HG02623 (cell line): ENCODE measurements around the gene HTR4.

Source experiments
- ATAC-seq: cut with Tn5 transposase; IDR thresholded peaks from one replicate; pipeline ENCODE4 v1.9.1; 2021; ENCODE audit warnings: moderate library complexity; ENCODE audit not compliant: unreplicated experiment

Gene HTR4

DNA sequence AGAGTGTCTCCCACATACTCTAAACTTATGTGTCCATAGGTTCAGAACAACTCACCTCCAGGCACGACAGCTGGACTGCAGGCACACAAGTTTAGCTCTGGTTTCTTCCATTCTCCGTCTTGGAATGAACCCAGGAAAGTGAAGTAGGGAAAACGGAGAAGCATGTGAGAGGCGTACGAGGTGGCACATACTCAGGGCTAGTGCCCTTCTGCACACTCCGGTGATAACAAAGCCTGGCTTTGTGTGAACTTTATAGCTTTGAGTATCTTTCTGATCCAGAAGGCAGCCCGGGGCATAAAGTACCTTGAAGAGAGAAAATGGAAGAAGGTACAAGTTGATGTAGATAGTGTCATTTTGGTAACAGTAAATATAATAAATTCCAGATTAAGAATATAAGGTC lies 11.1 kb upstream of the HTR4 start:
- ATAC-seq: no peak

- no peak for ATAC-seq
Measured at GRCh38 chr5:148663509-148663908, 9.2 kb upstream of the HTR4 start.

DNA sequence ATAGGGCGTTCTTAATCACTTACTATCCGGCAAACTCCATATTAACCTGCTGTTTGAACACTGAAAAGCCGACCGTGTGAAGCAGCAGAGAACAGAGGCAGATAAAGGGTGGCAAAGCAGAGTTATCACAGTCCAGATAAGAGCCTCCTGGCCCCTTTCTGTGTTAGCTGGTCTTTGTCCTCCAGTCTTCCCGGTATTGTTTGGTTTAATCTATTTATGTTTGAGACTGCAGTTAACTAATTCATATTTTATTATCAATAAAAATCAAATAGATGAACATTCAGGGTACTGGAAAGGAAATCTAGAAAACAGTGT lies 6.0 kb upstream of the HTR4 start:
- no peak for ATAC-seq

DNA sequence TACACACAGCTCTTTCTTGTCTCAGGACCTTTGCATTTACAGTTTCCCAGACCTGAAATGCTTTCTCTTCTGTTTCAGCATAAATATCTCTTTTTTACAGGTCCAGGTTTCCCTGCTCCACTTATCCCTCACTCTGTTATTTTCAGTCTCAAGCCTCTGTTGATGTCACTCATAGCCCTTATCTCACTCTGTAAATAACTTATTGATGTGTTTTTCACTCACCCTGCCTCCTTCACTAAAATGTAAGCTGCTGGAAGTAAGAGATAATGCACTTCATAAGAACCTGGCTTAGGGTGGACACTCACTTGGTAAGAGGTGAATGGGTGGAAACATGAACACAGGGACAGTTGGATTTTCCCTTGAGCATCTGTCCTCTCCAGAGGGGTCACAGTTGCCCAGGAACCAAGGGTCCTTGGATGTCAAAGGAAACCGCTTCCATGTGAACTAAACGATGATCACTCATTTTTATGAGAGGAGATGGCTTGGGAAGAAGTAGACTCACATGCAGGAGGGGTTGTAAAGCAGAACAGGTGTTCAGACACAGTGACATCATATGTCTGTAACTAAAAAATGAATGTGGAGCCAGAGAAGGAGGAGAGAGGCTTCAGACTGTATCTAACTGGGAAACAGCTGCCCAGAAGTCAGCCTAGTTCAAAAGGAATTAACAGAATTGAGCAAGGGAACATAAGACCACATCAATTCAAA lies 5.5 kb upstream of the HTR4 start:
- no peak for ATAC-seq

GRCh38 chr5:148653291-148653835 lies 964 bp downstream of the HTR4 start:
- ATAC-seq: no peak

- no peak for ATAC-seq
Measured at GRCh38 chr5:148651528-148651927, 2.8 kb downstream of the HTR4 start.

GRCh38 chr5:148645527-148645926 lies 8.8 kb downstream of the HTR4 start:
- no peak for ATAC-seq

DNA sequence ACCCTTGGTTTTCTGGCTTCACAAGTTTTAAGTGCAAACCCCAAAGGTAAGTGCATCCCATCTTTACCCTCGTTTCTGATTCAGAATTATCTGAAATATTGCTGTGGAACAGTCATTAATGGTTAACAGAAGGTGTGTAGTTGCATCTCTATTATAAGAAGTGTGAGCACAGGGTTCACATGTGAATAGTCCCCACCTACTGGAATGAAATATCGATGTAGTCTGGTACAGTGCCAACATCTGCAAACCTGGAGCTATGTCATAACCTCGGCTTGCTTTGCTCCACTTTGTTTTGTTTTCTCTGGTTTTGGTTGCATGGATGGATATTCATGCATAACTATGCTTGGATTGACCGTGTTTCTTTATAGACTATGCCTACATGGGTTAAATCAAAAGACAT lies 12.6 kb downstream of the HTR4 start:
- no peak for ATAC-seq

GRCh38 chr5:148640471-148640870 lies 13.9 kb downstream of the HTR4 start:
- no peak for ATAC-seq

DNA sequence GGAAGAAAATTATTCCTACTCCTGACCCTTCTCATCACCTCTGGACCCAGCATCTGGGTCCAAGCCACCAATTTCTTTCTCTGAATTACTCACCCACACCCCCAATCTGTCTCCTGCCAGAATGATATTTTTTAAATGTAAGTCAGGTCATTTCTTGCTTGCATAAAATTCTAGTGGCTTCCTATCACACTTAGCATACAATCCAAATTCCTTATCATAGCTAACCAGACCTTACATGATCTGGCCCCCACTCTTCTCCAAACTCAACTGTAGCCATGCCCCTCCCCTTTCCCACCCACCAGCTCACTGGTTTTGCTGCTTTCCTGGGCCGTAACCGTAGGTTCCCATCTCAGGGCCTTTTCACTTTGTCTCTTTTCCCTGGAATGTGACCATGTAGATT lies 15.2 kb downstream of the HTR4 start:
- ATAC-seq: no peak

- no peak for ATAC-seq
Measured at GRCh38 chr5:148636353-148636752, 18.0 kb downstream of the HTR4 start.

DNA sequence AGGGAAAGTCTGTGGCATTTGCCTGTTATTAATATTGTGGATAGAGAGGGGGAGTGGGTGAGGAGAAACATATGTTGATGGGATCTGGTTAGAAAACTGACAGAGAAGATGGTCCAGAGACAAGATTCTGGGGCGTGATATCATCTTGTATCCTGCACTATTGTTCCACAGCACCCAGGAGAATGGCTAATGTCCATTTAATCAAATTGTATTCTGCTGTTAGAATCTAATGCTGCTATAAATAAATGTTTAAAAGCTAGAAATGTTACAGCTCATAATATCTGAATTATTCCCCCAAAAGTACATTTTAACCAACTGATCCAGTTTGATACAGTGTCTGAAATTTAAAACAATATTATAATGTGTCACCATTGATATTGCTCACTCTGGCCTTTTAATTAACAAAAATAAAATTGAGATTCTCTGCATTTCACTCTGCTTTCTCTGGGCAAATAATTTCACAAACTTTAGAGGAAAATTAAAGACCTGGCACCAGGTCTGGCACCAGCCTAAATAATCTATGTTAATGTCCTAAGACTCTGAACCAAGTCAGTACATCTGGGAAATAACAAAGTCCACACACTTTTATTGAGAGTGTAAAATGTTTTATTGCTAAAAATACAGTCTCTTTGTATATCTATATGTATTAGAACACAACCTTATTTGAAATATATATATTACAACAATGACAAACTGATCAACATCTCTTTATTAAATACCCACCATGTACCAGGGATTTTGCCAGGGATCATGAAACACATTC lies 18.8 kb downstream of the HTR4 start:
- ATAC-seq: no peak

DNA sequence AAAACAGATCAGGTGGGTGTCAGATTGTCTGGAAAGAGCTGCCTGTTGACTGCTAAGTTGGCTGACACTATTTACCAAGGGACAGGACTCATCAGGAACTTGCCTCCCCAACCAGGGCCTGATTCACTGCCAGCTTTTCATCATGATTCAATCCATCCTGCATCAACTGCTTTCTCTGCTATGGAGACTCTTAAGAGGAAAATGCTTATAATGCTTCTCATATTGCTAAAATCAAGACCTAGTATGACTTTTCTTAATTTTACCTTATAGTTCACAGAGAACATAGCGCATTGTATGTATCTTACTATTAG lies 21.3 kb downstream of the HTR4 start:
- ATAC-seq: no peak

GRCh38 chr5:148632255-148633066 lies 21.9 kb downstream of the HTR4 start:
- ATAC-seq: no peak

- ATAC-seq: no peak
Measured at GRCh38 chr5:148626986-148627385, 27.3 kb downstream of the HTR4 start.

DNA sequence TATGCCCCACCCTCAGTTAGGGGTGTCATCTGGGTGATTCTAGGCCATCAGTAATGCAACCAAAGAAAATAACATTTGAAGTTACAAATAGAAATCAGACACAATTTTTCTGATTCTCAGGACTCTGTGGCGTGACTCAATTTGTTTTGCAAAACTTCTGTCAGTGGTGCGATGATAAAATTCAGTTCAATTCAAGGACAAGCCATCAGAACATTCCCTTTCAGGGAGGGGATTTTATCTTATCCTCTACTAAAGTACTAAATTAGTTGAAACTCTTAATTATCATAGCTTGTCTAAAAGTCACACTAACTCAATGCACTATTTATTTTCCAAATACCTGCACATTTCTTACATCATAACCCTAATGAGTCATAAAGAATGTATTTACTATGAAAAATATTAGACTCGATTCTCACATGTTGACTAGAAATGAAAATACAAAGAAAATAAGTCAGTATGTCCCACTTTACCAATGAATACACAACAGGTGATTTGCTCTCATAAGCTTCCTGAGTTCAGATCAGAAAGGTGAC lies 28.2 kb downstream of the HTR4 start:
- ATAC-seq: no peak

- no peak for ATAC-seq
Measured at GRCh38 chr5:148625250-148625649, 29.1 kb downstream of the HTR4 start.

GRCh38 chr5:148623741-148624140 lies 30.6 kb downstream of the HTR4 start:
- no peak for ATAC-seq

GRCh38 chr5:148623101-148623500 lies 31.2 kb downstream of the HTR4 start:
- ATAC-seq: no peak

- ATAC-seq: peak; percentile 72
Measured at GRCh38 chr5:148620696-148621095, 33.6 kb downstream of the HTR4 start.

DNA sequence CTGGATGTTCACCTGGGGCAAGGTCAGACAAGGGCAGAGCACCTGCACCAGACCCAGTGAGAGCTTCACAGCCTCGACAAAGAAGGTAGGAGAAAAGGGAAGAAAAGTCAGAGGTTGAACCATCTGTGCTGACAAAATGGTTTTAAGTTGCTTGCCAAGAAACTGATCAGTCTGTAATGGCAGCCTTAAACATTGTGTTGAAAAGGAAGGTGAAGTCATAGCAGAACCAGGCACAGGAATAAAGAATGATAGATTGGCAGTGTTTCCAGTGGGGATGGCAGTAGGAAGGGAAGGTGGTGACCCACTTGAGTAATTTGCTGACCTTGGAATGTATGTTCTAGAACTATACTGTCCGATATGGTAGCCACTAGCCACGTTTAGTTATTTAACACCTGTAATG lies 34.2 kb downstream of the HTR4 start:
- ATAC-seq: no peak

GRCh38 chr5:148619484-148619883 lies 34.8 kb downstream of the HTR4 start:
- no peak for ATAC-seq
